HG03378 (cell line): ENCODE measurements around the gene FHOD1.

ENCODE experiments used
- ATAC-seq: cut with Tn5 transposase; IDR thresholded peaks from one replicate; pipeline ENCODE4 v1.9.1; 2021; ENCODE audit warnings: mild to moderate bottlenecking, moderate library complexity; ENCODE audit not compliant: unreplicated experiment

FHOD1 gene

GRCh38 chr16:67247192-67248072, at the start of gene FHOD1:
Gene FHOD1, minus strand, starts transcription at chr16:67247481. Its CDS starts 71 bp downstream, at chr16:67247410.
- peak; percentile 42 for ATAC-seq

GRCh38 chr16:67296420-67296819, 49.1 kb upstream of the FHOD1 start:
- ATAC-seq = no peak

GRCh38 chr16:67294938-67295361, 47.7 kb upstream of the FHOD1 start:
- no peak for ATAC-seq

- no peak for ATAC-seq
These were observed 47.0 kb upstream of the FHOD1 start for GRCh38 chr16:67294171-67294757.

GRCh38 chr16:67291461-67291860, 44.2 kb upstream of the FHOD1 start:
- no peak for ATAC-seq

- no peak for ATAC-seq
These were observed 40.7 kb upstream of the FHOD1 start for GRCh38 chr16:67287960-67288359.

GRCh38 chr16:67286441-67287235, 39.4 kb upstream of the FHOD1 start:
- ATAC-seq = no peak

GRCh38 chr16:67284699-67285646, 37.7 kb upstream of the FHOD1 start:
- no peak for ATAC-seq

- no peak for ATAC-seq
These were observed 36.7 kb upstream of the FHOD1 start for GRCh38 chr16:67283826-67284555.

GRCh38 chr16:67283039-67283825, 36.0 kb upstream of the FHOD1 start:
- ATAC-seq = no peak

GRCh38 chr16:67282447-67282805, 35.1 kb upstream of the FHOD1 start:
- no peak for ATAC-seq

- ATAC-seq = no peak
These were observed 34.5 kb upstream of the FHOD1 start for GRCh38 chr16:67281536-67282446.

- ATAC-seq = no peak
These were observed 33.1 kb upstream of the FHOD1 start for GRCh38 chr16:67280090-67281015.

GRCh38 chr16:67279296-67280089, 32.2 kb upstream of the FHOD1 start, which contains the start of gene PLEKHG4:
Gene PLEKHG4, plus strand, starts transcription at chr16:67279532. Its CDS starts 513 bp downstream, at chr16:67280045.
- ATAC-seq = no peak

GRCh38 chr16:67278773-67279295, 31.6 kb upstream of the FHOD1 start:
- ATAC-seq = no peak
